Lower lobe of right lung (tissue), 2 donors: ENCODE data around the gene GFRA3. TPM values are rescaled to one million over a fixed set of nuclear protein-coding genes. Genes with fewer than 3 reads are reported as not detected.

ENCODE experiments used
- ATAC-seq, 2 donors: fragments of 200-7000 bp; cut with Tn5 transposase; one replicate each; pipeline ENCODE4 v1.9.1; 2020 to 2022; ENCODE audit warnings: mild to moderate bottlenecking in 2 of 2, moderate library complexity in 2 of 2
- DNase-seq: peaks from one replicate; pipeline ENCODE4 v3.0.0-alpha.2; 2020
- H3K27ac ChIP-seq: fragments of 200-600 bp; one replicate; pipeline ENCODE4 v1.8.0; 2022
- H3K27me3 ChIP-seq: fragments of 200-600 bp; one replicate; pipeline ENCODE4 v1.8.0; 2022; ENCODE audit warnings: low read depth
- H3K36me3 ChIP-seq: fragments of 200-600 bp; one replicate; pipeline ENCODE4 v1.8.0; 2022; ENCODE audit warnings: mild to moderate bottlenecking
- H3K4me1 ChIP-seq: fragments of 200-600 bp; one replicate; pipeline ENCODE4 v1.8.0; 2022
- H3K4me3 ChIP-seq: fragments of 200-600 bp; one replicate; pipeline ENCODE4 v1.8.0; 2022; ENCODE audit warnings: mild to moderate bottlenecking
- H3K9me3 ChIP-seq: fragments of 200-600 bp; one replicate; pipeline ENCODE4 v1.8.0; 2022
- intact Hi-C: fragments of 100-400 bp; cut with DNase I; formaldehyde crosslinking; loops from one replicate; pipeline ENCODE4 v1.11.0; 2022
- total RNA-seq: library from RNA; stranded (reverse); fragmentation: NEBNext Ultra II Directional; extraction: Animal tissue kit (Norgen Biotek cat#: 25700); gene quantifications from one replicate; pipeline ENCODE4 v1.2.1, GENCODE V29; 2021
- TF ChIP-seq, protein P1 (sequence below): fragments of 200-600 bp; IDR thresholded peaks from one replicate; pipeline ENCODE4 v1.8.0; 2022; ENCODE audit warnings: antibody characterized with exemption, mild to moderate bottlenecking
- donor health status: DM: no; HTN: yes; CAD: no; lungs with severe emphysema.

Gene GFRA3
- total RNA-seq, 1 donor from 2014 or later, result 0.53 TPM

DNA sequence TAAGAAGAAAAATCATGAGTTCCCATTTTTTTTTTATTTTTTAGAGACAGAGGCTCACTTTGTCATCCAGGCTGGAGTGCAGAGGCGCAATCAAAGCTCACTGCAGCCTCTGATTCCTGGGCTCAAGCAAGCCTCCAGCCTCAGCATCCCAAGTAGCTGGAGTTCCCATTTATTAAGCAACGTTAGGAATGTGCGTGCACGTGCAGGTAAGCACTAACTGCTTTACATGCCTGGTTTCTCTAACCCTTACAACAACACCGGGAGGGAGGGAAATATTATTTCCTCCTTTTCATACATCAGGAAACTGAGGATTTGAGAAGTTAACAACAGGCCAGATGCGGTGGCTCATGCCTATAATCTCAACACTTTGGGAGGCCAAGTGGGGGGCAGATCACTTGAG lies 45.0 kb downstream of the GFRA3 start:
- TF ChIP-seq, protein P1, sequence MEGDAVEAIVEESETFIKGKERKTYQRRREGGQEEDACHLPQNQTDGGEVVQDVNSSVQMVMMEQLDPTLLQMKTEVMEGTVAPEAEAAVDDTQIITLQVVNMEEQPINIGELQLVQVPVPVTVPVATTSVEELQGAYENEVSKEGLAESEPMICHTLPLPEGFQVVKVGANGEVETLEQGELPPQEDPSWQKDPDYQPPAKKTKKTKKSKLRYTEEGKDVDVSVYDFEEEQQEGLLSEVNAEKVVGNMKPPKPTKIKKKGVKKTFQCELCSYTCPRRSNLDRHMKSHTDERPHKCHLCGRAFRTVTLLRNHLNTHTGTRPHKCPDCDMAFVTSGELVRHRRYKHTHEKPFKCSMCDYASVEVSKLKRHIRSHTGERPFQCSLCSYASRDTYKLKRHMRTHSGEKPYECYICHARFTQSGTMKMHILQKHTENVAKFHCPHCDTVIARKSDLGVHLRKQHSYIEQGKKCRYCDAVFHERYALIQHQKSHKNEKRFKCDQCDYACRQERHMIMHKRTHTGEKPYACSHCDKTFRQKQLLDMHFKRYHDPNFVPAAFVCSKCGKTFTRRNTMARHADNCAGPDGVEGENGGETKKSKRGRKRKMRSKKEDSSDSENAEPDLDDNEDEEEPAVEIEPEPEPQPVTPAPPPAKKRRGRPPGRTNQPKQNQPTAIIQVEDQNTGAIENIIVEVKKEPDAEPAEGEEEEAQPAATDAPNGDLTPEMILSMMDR, result no peak
- no peak for DNase-seq
- Histone ChIP-seq H3K4me3 (no peak overlapping the region), H3K27ac (no peak overlapping the region), H3K9me3 (no peaks in the 10 kb centered on the region), H3K4me1 (peaks cover 9% of the 10 kb centered on the region), H3K36me3 (no peaks in the 10 kb centered on the region), H3K27me3 (no peaks in the 10 kb centered on the region)
- no peak for ATAC-seq
- intact Hi-C loops, result no loop called here

DNA sequence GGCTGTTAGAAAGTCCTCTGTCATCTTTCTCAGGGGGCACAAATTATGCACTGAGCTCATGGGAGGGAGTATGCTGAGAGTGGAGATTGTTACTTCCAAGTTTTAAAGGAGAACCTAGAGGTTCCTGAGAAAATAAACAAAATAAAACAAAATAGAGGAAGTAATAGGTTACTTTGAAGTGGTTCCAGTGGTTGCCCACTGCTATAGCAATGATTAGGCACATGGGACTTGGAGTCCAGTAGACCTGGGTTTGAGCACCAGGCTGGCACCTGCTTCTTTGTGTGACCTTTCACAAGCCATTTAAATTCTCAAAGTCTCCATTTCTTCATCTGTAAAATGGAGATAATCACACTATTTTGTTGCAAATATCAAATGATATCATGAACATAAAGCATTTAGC lies 47.5 kb downstream of the GFRA3 start:
- Histone ChIP-seq H3K27me3 (no peaks in the 10 kb centered on the region), H3K27ac (no peak overlapping the region), H3K4me3 (no peak overlapping the region), H3K4me1 (peaks cover 18% of the 10 kb centered on the region), H3K36me3 (no peaks in the 10 kb centered on the region), H3K9me3 (no peaks in the 10 kb centered on the region)
- TF ChIP-seq, protein P1, result no peak
- intact Hi-C loops, result no loop called here
- ATAC-seq (no peak), DNase-seq (no peak)

DNA sequence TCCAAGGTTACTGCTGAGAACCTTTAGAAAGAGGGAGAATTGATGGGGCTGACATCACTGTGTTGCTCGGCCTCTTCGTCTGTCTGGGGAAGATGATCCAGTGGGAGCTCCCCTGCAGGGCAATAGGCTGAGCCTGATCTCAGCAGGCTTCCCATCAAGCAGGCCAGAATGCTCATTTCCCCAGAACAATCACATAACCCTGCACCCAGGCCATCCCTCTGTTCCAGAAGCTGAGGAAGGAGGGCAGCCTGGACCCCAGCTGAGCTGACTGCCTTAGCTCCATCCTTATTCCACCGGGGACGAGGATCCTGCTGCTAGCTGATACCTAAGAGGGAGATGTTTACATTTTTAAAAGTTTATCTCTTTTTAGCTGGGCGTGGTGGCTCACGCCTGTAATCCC lies 49.7 kb downstream of the GFRA3 start:
- intact Hi-C loops, result no loop called here
- H3K36me3 ChIP-seq, result no peaks in the 10 kb centered on the region
- TF ChIP-seq, protein P1, result no peak
- peaks cover 9% of the 10 kb centered on the region for H3K4me1 ChIP-seq
- H3K9me3 ChIP-seq, result no peaks in the 10 kb centered on the region
- DNase-seq, result no peak
- H3K27me3 ChIP-seq, result no peaks in the 10 kb centered on the region
- ATAC-seq, result no peak
- no peak overlapping the region for H3K27ac ChIP-seq
- H3K4me3 ChIP-seq, result no peak overlapping the region

DNA sequence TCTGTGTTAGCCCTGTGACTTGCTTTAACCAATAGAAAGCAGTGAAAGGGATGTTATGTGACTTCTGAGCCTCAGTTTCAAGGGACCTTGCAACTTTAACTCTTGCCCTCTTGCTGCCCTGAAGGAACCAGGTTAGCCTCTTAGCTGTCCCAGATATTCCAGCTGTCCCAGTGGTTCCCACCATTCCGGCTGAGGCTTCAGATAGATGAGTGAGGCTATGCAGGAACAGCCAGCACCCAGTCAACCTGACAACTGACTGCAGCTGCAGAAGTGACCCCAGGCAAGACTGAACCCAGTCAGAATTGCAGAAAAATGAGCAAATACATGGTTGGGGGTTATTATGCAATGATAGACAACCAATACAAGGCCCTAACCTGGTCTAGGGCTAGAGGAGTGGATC lies 50.9 kb downstream of the GFRA3 start:
- H3K36me3 ChIP-seq, result no peaks in the 10 kb centered on the region
- H3K27me3 ChIP-seq, result no peaks in the 10 kb centered on the region
- no peak for DNase-seq
- no peaks in the 10 kb centered on the region for H3K9me3 ChIP-seq
- H3K4me1 ChIP-seq, result peaks cover 9% of the 10 kb centered on the region
- TF ChIP-seq, protein P1, result no peak
- no peak for ATAC-seq
- intact Hi-C loops, result no loop called here
- H3K4me3 ChIP-seq, result no peak overlapping the region
- H3K27ac ChIP-seq, result no peak overlapping the region

DNA sequence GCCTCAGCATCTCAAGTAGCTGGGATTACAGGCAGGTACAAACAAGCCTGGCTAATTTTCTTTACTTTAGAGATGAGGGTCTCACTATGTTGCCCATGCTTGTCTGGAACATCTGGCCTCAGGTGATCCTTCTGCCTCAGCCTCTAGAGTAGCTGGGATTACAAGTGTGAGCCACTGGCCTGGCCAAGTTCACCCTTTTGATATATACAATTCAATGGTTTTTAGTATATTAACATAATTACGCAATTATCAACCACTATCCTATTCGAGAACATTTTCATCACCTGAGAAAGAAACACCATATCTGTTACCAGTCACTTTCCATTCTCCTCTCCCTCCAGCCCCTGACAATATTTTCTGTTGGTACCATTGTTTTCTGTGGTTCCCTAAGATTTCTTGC lies 57.6 kb downstream of the GFRA3 start:
- intact Hi-C loops, result no loop called here
- DNase-seq (no peak), ATAC-seq (no peak)
- Histone ChIP-seq H3K4me1 (peaks cover 14% of the 10 kb centered on the region), H3K36me3 (no peaks in the 10 kb centered on the region), H3K27ac (no peak overlapping the region), H3K9me3 (no peaks in the 10 kb centered on the region), H3K4me3 (no peak overlapping the region), H3K27me3 (no peaks in the 10 kb centered on the region)
- TF ChIP-seq, protein P1, result no peak
